ENCODE results near the gene DOCK10. TPM values are rescaled to one million over a fixed set of nuclear protein-coding genes. Genes with fewer than 3 reads are reported as not detected.
A peak's percentile ranks its signal among the peaks of the same experiment; 100 is the strongest.

DOCK10 gene
- total RNA-seq, 1 donor from 2014 or later: 138 TPM

GRCh38 chr2:224934526-224935188 lies 107.6 kb downstream of the DOCK10 start:
- Mint-ChIP-seq H3K4me1 (peaks cover 72% of the 10 kb centered on the region), H3K9me3 (no peaks in the 10 kb centered on the region), H3K27ac (peak overlapping the region; percentile 48), H3K4me3 (no peak overlapping the region), H3K36me3 (ENCODE audit: low read depth) (peaks cover 34% of the 10 kb centered on the region), H3K27me3 (no peaks in the 10 kb centered on the region)
- DNase-seq: no peak
- intact Hi-C loops (cut with micrococcal nuclease): no loop called here

DNA sequence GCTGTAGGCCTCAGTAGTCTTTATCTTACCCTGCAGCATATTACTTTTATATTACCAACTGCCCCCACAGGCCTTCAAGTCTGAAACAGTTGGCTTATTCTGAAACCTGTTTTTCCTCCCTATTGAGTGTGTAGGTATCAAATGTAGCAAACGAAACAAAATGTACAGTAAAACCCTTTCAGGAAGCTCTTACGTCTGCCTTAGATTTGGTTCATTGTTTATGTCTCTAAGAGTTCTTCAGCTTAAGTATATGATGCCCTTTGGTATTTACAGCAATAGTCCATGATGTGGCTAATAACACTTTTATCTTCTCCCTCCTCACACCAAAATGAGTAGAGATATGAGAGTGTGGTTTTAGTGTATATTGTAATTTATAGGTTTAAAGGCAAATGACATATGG lies 108.8 kb downstream of the DOCK10 start:
- DNase-seq: no peak
- Mint-ChIP-seq H3K36me3 (ENCODE audit: low read depth) (peaks cover 47% of the 10 kb centered on the region), H3K27me3 (no peaks in the 10 kb centered on the region), H3K4me3 (peak overlapping the region; percentile 42), H3K9me3 (no peaks in the 10 kb centered on the region), H3K4me1 (peaks cover 78% of the 10 kb centered on the region), H3K27ac (peak overlapping the region; percentile 81)
- intact Hi-C loops (cut with micrococcal nuclease): loop anchor here (1.0 kb wide), 1 partner anchor 8 kb away; no protein-coding TSS in a partner anchor

GRCh38 chr2:224932522-224932921 lies 109.7 kb downstream of the DOCK10 start:
- no peaks in the 10 kb centered on the region for H3K9me3 Mint-ChIP-seq
- H3K27ac Mint-ChIP-seq: peak overlapping the region; percentile 35
- H3K36me3 Mint-ChIP-seq (ENCODE audit: low read depth): peaks cover 53% of the 10 kb centered on the region
- DNase-seq: no peak
- intact Hi-C loops (cut with micrococcal nuclease): no loop called here
- H3K4me3 Mint-ChIP-seq: peak overlapping the region; percentile 2
- H3K27me3 Mint-ChIP-seq: no peaks in the 10 kb centered on the region
- peaks cover 77% of the 10 kb centered on the region for H3K4me1 Mint-ChIP-seq

- H3K4me3 Mint-ChIP-seq: peak overlapping the region; percentile 11
- peaks cover 57% of the 10 kb centered on the region for H3K36me3 Mint-ChIP-seq (ENCODE audit: low read depth)
- H3K4me1 Mint-ChIP-seq: peaks cover 78% of the 10 kb centered on the region
- DNase-seq: no peak
- H3K27ac Mint-ChIP-seq: peak overlapping the region; percentile 100
- no peaks in the 10 kb centered on the region for H3K27me3 Mint-ChIP-seq
- H3K9me3 Mint-ChIP-seq: no peaks in the 10 kb centered on the region
- intact Hi-C loops (cut with micrococcal nuclease): loop anchor here (2.0 kb wide), 1 partner anchor 71 kb away; no protein-coding TSS in a partner anchor
These were observed 110.3 kb downstream of the DOCK10 start for GRCh38 chr2:224931956-224932355.

DNA sequence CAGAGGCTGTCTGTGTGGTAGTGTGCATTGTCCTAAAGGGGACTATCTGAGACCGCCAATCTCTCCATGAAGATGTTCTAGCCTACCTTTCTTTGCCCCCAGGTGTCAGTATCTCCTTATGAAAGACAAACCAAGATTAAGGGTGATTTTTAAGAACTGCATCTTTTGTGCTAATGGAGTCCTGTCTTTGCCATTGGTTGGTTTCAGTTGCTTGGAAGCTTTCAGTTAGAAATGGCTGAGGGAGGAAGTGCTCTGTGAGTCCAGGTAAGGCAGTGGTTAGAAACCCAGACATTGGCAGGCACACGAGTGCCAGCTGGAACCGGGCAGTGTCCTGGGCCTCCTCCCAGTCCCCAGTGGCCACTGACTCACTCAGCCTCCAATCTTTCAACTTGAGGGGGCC lies 111.3 kb downstream of the DOCK10 start:
- DNase-seq: peak; percentile 68
- Mint-ChIP-seq H3K36me3 (ENCODE audit: low read depth) (peaks cover 63% of the 10 kb centered on the region), H3K9me3 (no peaks in the 10 kb centered on the region), H3K27me3 (no peaks in the 10 kb centered on the region), H3K4me1 (peaks cover 83% of the 10 kb centered on the region), H3K4me3 (peak overlapping the region; percentile 70), H3K27ac (peak overlapping the region; percentile 100)
- intact Hi-C loops (cut with micrococcal nuclease): loop anchor here (2.0 kb wide), 1 partner anchor 72 kb away; no protein-coding TSS in a partner anchor

GRCh38 chr2:224930124-224930523 lies 112.1 kb downstream of the DOCK10 start:
- intact Hi-C loops (cut with micrococcal nuclease): loop anchor here (2.0 kb wide), 1 partner anchor 73 kb away; no protein-coding TSS in a partner anchor
- Mint-ChIP-seq H3K9me3 (no peaks in the 10 kb centered on the region), H3K4me1 (peaks cover 88% of the 10 kb centered on the region), H3K27me3 (no peaks in the 10 kb centered on the region), H3K27ac (peak overlapping the region; percentile 100), H3K36me3 (ENCODE audit: low read depth) (peaks cover 70% of the 10 kb centered on the region), H3K4me3 (peak overlapping the region; percentile 70)
- DNase-seq: peak; percentile 85

DNA sequence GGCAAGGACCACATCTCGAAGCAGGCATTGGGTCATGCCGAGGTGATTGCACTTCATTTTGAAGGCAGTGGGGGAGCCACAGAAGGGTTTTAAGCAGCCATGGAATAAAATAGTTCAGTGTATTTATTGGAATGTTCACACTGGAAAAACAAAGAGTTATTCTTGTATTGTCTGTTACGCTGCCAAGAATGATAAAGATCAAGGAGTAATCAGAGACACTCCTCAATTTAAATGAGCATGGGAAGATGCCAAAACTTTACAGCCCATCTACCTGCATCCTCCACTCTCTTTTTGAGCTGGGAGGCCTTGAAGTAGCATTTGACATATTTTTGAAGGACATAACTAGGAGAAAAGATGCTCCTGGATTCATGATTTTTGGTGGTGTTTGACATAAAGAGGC lies 112.8 kb downstream of the DOCK10 start:
- Mint-ChIP-seq H3K27ac (peak overlapping the region; percentile 100), H3K9me3 (no peaks in the 10 kb centered on the region), H3K36me3 (ENCODE audit: low read depth) (peaks cover 66% of the 10 kb centered on the region), H3K27me3 (no peaks in the 10 kb centered on the region), H3K4me3 (peak overlapping the region; percentile 70), H3K4me1 (peaks cover 86% of the 10 kb centered on the region)
- intact Hi-C loops (cut with micrococcal nuclease): loop anchor here (5.0 to 10.0 kb wide), 4 partner anchors 345 to 1908 kb away; partner anchors contain the start of genes CUL3, MRPL44 and RHBDD1
- no peak for DNase-seq

GRCh38 chr2:224927646-224928173 lies 114.6 kb downstream of the DOCK10 start:
- intact Hi-C loops (cut with micrococcal nuclease): loop anchor here (1.0 to 10.0 kb wide), 7 partner anchors 11 to 1910 kb away; partner anchors contain the start of genes CUL3, MRPL44 and RHBDD1
- Mint-ChIP-seq H3K27ac (peak overlapping the region; percentile 100), H3K36me3 (ENCODE audit: low read depth) (peaks cover 78% of the 10 kb centered on the region), H3K4me1 (peaks cover 85% of the 10 kb centered on the region), H3K27me3 (no peaks in the 10 kb centered on the region), H3K4me3 (peak overlapping the region; percentile 67), H3K9me3 (no peaks in the 10 kb centered on the region)
- peak; percentile 91 for DNase-seq

DNA sequence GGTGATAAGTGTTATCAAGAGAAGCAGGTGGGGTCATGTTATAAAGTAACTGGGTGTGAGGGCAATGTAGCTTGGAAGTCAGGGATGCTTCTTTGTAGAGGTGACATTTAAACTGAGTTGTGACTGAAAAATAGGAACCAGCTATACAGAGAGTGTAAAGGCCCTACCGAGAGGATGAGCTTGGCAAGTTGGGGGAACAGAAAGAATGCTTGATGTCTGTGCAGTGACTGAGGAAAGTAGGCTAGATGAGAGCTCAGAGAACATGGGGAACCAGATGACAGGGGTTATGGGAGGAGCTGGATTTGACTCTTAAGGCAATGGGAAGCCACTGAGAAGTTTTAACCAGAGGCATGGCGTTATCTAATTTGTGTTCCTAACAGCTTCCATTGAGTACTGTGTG lies 115.3 kb downstream of the DOCK10 start:
- Mint-ChIP-seq H3K9me3 (no peaks in the 10 kb centered on the region), H3K4me3 (peak overlapping the region; percentile 67), H3K36me3 (ENCODE audit: low read depth) (peaks cover 80% of the 10 kb centered on the region), H3K27me3 (no peaks in the 10 kb centered on the region), H3K4me1 (peaks cover 87% of the 10 kb centered on the region), H3K27ac (peak overlapping the region; percentile 100)
- DNase-seq: no peak
- intact Hi-C loops (cut with micrococcal nuclease): loop anchor here (1.0 to 10.0 kb wide), 7 partner anchors 11 to 1910 kb away; partner anchors contain the start of genes CUL3, MRPL44 and RHBDD1

DNA sequence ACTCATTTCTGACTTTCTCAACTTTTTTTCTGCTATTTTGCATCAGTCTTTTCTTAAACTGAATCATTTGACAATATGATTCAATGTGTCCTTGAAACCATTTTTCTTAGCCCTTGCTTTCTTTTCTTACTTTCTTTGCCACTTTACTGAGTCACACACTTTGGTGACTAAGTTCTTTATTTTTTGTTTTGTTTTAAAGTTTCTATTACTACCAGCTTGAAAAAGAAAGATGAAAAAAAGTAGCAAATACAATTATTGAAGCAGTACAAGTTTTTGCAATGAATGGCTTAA lies 116.5 kb downstream of the DOCK10 start:
- H3K36me3 Mint-ChIP-seq (ENCODE audit: low read depth): peaks cover 69% of the 10 kb centered on the region
- DNase-seq: no peak
- intact Hi-C loops (cut with micrococcal nuclease): loop anchor here (1.0 to 10.0 kb wide), 10 partner anchors 8 to 1912 kb away; partner anchors contain the start of genes CUL3, MRPL44 and RHBDD1

DNA sequence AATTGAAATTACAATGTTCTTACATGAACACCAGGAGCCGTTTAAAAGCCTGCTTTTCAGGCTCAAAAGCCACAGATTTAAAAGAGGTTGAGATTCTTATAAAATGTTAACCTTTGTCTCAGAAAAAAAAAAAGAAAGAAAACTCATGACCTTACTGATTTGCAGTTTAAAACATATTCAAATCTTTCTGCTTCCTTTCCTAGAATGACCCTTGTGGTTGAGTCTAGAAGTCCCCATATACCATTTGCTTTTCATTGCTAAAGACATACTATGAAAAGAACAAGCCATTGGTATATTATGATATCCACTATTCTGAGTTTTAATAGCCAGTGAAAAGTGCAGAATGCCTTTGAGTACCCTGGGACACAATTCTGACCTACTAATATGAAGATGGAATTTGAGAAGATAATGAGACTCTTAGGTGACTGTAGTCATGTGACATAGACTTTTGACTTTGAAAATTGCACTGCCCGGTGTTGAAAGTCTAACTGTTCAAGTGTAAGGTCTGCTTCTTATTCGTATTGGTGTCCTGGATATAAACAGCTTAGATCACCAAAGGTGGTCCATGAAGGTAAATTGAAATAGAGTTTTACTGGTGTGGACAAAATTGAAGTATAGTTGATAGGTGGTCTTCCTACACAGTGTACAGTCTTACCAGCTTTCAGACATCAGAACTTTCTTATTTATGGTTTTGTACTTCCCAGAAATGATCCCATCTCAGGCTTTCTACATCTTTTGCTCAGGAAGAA lies 117.0 kb downstream of the DOCK10 start:
- intact Hi-C loops (cut with micrococcal nuclease): loop anchor here (1.0 to 10.0 kb wide), 9 partner anchors 8 to 1912 kb away; partner anchors contain the start of genes CUL3, MRPL44 and RHBDD1
- peak overlapping the region; percentile 67 for H3K4me3 Mint-ChIP-seq
- H3K4me1 Mint-ChIP-seq: peaks cover 69% of the 10 kb centered on the region
- H3K9me3 Mint-ChIP-seq: no peaks in the 10 kb centered on the region
- no peaks in the 10 kb centered on the region for H3K27me3 Mint-ChIP-seq
- peak overlapping the region; percentile 100 for H3K27ac Mint-ChIP-seq
- DNase-seq: peak; percentile 58
- H3K36me3 Mint-ChIP-seq (ENCODE audit: low read depth): peaks cover 64% of the 10 kb centered on the region

More for the DNA sequence above, 116.5 kb downstream of the DOCK10 start:
- Mint-ChIP-seq H3K27ac (peak overlapping the region; percentile 100), H3K4me1 (peaks cover 74% of the 10 kb centered on the region), H3K4me3 (peak overlapping the region; percentile 67), H3K9me3 (no peaks in the 10 kb centered on the region), H3K27me3 (no peaks in the 10 kb centered on the region)

- DNase-seq: peak; percentile 54
- H3K9me3 Mint-ChIP-seq: no peaks in the 10 kb centered on the region
- H3K27ac Mint-ChIP-seq: peak overlapping the region; percentile 100
- H3K27me3 Mint-ChIP-seq: no peaks in the 10 kb centered on the region
- peaks cover 58% of the 10 kb centered on the region for H3K36me3 Mint-ChIP-seq (ENCODE audit: low read depth)
- H3K4me3 Mint-ChIP-seq: peak overlapping the region; percentile 67
- peaks cover 67% of the 10 kb centered on the region for H3K4me1 Mint-ChIP-seq
- intact Hi-C loops (cut with micrococcal nuclease): loop anchor here (1.0 to 10.0 kb wide), 9 partner anchors 9 to 1913 kb away; partner anchors contain the start of genes CUL3, MRPL44 and RHBDD1
These were observed 117.6 kb downstream of the DOCK10 start for GRCh38 chr2:224924631-224925030.

DNA sequence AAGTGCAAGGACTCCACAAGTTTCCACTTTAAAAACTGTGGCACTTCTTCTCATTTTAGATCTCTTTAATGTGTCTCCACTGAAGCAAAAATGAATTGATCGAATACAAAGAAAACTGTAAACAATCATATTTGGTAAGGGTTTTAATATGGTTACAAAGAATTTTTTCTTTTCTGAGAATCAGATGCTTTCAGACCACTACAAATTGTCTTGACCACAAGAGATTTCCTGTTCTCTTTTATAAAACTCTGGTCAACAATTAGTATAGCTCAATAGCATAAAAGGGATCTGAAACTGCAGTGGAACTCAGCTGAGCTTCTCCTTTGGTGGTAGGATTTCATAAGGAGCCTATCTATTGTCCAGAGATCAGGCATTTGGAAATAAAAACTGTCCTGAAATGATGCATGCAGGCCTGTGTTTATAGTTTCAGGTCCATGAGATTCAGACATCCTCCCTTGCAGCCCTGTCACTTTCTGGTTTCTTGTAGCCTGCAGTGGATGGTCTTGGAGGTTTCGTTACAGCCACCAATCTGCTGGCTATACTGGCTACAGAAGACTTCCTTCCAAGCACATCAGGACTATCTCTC lies 120.0 kb downstream of the DOCK10 start:
- H3K9me3 Mint-ChIP-seq: no peaks in the 10 kb centered on the region
- peaks cover 36% of the 10 kb centered on the region for H3K36me3 Mint-ChIP-seq (ENCODE audit: low read depth)
- no peaks in the 10 kb centered on the region for H3K27me3 Mint-ChIP-seq
- H3K27ac Mint-ChIP-seq: peak overlapping the region; percentile 79
- peaks cover 46% of the 10 kb centered on the region for H3K4me1 Mint-ChIP-seq
- DNase-seq: peak; percentile 64
- H3K4me3 Mint-ChIP-seq: peak overlapping the region; percentile 12
- intact Hi-C loops (cut with micrococcal nuclease): loop anchor here (10.0 kb wide), 1 partner anchor 337 kb away; the partner anchor contains the start of gene CUL3
